NCI-H2029 treated with DMSO at 0.1 percent for 48 hours (cell line): Measurements from ENCODE around the gene NUP88.
A peak's percentile ranks its signal among the peaks of the same experiment; 100 is the strongest.

ENCODE experiments used
- DNase-seq: peaks from one replicate; lab custom pipeline; 2025; lab: John Stamatoyannopoulos, UW

NUP88 gene

DNA sequence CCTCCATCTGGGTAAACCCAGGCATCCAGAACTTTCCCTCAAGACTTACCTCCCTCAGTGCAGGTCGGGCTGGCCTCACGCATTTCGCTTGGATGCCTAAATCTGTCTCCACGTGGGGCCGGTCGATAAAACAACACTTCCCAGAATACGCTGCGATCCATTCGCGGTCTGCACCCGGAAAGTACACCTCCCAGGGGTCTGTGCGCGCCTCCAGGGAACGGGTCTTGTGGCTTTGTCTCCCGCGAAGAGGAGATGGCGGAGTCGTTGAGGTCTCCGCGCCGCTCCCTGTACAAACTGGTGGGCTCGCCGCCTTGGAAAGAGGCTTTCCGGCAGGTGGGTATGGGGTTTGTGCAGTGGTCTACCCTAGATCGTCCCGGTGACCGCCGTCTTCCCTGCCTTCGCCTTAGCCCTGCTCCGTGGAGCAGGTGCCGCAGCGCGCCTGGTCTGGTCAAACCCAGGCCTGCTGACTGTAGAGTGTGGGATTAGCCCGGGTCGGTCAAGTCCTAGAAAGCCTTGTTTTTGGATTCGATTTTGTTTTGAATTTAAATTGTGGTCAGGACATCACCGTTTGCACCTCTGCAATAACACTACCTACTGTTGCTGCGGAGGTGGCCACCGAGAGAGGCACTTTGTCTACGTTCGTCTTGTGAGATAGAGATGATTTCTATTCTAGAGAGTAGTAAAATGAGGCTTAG lies 644 bp upstream of the NUP88 start, which contains the start of gene RPAIN:
TSS of gene RPAIN (plus strand) at position 224 of the 695 bp plus-strand sequence. CDS start at position 253, 29 bp downstream.
- DNase-seq, result peak; percentile 73

DNA sequence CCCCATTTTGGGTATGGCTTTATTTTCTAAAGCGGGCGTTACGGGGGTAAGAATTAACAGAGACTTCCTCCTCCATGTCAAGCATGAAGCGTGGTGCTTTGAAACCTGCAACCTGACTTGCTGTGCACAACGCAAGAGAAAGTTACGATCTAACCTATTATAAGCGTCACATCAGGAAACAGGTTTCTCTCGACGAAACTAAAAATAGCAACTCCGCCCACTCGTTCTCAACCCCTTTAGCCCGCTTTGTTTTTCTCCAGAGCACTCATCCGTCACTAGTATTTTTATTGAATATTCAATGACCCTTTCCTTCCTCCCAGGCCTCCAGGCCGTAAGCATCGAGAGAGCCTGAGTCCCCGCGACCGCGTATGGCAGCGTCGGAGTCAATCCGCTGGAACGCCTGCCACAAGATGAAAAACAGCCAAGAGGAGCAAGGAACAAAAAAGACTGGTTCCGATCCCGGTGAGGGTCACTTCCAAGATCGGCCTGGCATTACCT lies 555 bp downstream of the NUP88 start:
- DNase-seq, result peak; percentile 9

DNA sequence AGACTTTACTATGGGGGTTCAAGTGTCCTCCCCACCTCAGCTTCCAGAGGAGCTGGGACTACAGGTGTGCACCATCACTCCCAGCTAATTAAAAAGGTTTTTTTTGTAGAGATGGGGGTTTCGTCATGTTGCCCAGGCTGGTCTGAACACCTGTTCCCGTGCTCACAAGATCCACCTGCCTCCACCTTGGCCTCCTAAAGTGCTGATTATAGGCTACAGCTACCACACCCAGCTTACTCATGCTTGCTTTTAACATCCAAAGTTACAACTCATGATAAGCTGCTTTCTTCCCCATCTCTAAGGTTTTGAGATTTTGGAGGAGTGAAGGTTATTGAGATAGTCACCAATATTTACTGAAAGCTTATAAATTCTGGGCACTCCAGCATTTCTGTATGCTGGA lies 2.6 kb downstream of the NUP88 start:
- no peak for DNase-seq

DNA sequence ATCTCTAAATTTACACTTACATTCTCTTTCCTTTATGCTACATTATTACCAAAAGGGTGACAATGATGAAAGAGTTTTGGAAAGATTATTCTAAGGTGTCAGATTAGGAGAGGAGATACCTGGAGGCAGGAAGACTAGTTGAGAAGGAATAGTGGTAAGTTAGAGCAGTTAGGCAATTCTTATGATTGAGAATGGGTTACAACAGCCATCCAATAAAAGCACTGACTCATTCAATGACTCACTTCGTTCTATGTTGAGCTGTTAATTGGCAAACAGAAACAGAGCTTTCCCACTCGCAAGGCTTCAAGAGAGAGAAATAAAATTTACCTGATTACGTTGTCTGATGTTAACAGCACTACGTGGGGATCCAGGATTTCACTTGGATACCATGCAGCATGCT lies 5.8 kb downstream of the NUP88 start:
- DNase-seq, result no peak

DNA sequence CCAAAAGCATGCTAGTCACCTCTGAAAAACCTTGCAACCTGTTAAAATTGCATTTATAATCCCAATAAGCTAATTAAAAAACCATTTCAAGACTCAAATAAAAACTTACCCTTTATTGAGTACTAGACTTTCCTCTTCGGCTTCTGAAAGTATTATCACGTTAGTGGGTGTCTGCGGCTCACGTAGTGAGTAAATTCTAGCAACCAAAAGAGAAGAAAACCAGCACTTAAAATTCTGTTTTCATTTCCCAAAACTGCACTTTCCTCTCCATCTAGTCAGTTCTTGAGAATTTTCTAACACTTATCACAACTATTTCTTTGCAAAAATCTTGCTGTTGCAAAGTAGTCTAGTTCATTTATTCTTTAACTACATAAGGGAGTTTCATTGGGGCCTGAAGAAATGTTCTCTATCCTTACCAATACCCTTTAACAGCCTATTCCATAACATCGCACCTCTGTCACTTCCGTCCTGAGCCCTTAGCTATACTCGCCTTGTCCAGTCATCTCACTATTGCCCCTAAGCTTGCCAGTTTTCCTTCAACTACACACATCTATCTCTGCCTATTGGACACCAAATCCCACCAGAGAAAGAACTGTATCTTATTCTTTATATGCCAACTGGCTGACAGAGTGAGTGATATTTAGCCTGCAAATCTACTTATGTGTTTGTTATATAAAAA lies 8.7 kb downstream of the NUP88 start:
- DNase-seq, result no peak

DNA sequence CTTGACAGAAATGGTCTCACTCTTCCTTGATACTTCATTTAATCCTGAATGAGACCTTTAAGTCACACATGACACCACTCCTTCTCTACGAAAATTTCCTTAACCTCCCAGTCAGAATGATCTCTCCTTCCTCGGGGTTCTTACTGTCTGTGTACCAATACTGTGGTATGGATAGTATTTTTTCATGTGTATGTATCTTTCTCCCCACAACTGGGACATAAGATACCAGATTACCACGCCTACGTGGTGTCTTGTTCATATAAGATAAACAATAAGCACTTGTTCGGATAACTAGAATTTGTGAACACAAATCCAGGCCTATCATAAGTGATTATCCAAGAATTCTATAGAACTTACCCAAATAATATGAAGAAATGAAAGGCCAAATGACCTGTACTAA lies 11.3 kb downstream of the NUP88 start:
- no peak for DNase-seq

DNA sequence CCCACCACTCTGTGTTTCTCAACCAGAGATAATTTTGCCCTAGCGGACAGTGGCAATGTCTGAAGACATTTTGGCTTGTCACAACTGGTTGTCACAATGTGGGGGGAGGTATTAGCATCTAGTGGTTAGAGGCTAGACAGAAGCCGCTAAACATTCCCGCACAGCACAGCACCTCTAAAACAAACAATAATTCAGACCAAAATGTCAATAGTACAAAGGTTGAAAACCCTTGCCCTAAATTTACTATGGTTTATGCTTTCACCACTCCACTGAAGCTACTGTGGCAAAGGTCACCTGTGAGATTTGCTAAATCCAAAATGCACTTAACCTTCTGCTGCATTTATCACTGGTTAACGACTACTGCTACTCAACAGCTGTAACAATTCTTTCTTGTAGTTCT lies 14.1 kb downstream of the NUP88 start:
- no peak for DNase-seq

DNA sequence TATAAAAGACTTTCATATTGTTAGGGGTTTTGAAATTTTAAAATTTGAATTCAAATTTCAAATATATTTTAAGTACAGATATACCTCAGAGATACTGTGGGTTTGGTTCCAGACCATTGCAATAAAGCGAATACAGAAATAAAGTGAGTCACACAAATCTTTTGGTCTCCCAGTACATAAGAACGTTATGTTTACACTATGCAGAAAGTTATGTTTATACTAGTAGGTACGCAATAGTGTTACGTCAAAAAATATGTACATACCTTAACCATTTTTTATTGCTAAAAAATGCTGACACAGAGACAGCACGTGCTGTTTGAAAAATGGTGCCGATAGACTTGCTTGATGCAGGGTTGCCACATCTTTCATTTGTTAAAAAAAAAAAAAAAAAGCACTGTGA lies 19.7 kb downstream of the NUP88 start:
- DNase-seq, result no peak

DNA sequence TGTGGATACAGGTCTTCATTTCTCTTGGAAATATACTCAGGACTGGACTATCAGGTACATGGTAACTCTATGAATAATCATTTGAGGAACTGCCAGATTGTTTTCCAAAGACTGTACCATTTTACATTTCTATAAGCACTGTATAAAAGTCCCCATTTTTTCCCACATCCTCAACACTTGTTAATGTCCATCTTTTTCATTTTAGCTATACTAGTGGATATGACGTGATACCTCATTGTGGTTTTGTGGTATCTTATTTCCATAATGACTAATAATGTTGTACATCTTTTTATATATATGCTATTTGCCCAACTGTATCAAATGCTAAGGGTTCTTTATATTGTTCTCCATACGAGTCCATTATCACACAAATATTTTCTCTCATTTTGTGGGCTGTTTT lies 22.9 kb downstream of the NUP88 start:
- DNase-seq, result no peak

DNA sequence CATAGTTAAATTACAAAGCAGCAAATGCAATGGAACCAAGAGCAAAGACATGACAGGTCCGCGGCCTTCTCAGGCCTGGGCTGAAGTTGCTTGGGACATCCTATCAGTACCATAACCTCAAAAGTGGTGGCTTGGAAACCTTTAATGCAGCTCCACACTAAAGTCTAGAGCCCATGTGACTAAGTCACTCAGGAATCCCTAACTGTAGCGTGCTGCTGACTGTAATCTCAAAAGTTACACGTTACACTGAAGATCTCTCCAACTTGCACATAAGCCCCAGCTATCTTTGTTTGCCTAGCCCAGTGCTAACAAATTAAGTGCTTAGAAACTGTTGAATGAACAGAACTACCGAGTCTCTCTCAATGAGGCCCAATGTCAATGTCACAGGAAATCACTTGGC lies 27.8 kb downstream of the NUP88 start:
- no peak for DNase-seq

DNA sequence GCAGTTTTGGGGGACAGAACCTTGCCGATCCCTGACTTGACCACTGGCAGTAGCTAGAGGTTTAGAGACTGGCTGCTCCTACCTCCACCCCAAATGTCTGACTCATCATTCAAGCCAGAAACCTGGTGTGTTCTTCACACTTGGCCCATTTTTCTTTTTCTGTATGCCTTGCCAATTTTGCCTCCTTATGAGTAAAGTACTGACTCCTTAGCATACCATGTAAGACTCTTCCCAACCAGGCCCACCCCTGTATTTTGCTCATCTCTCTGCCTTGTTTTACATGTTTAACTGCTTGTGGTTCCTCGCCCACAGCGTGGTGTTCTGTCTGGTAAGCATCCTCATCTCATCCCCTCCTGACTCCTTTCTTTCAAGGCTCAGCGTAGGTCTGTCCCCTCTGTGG lies 37.9 kb downstream of the NUP88 start:
- DNase-seq, result no peak

DNA sequence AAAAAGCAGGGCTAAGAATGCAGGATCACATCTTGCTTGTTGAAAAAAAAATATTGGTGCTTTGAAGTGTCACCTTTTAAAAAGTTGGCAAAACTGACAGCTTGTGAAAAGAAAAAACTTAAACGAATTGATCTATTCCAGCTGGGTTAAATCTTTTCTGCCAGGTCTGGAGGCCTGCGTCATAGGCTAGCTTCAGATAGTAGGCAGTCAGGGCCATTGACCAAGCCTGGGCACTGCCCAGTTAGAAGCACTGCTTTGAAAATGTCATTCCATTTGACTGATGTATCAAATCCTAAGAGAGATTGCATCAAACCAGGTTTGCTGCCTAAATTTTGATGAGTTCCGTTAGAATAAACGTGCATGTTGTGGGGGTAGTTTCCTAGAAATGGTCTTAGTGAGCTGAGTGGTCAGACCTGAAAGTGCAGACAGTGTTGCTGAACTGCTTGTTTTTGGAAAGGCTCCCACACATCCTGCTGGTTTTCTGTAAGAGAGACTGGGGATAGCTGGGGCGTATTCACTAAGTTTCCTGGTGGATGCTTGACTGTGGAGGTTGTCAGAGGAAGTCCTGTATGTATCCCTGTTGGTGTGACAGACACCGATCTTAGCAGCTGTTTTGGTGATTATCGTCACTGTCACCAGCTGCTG lies 38.8 kb downstream of the NUP88 start:
- DNase-seq, result no peak

DNA sequence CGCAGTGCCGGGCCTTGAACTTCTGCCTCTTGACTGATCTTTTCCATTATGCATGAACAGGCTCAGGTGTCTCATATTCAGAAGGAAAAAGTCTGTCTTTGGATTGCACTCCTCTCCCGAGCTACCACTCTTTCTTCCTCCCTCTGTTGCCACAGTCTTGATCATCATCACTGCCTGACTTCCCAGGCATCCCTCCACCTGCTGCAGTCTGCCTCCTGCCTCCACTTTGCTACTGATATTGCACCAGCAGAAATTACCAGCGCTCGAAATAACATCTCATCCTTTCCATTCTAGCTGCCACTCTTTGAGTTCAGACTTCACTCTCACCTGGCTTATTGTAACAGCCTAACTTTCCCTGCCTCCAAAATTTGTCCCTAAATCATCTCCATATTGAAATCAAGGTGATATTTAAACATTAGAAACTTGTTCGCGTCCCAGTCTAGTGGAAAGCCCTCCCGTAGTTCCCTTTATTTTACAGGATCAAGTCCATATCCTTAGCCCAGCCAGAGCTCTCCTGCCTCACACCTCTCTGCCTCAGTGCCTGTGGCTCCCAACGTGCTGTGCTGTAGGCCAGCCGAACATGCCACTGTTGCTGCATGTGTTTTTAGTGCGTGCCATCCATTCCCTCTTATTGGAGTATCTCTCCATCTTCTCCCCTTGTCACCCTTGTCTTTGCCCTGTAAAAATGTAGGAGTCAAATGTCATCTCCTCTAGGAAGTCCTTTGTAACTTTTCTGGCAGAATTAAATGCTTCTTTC lies 39.9 kb downstream of the NUP88 start:
- no peak for DNase-seq

DNA sequence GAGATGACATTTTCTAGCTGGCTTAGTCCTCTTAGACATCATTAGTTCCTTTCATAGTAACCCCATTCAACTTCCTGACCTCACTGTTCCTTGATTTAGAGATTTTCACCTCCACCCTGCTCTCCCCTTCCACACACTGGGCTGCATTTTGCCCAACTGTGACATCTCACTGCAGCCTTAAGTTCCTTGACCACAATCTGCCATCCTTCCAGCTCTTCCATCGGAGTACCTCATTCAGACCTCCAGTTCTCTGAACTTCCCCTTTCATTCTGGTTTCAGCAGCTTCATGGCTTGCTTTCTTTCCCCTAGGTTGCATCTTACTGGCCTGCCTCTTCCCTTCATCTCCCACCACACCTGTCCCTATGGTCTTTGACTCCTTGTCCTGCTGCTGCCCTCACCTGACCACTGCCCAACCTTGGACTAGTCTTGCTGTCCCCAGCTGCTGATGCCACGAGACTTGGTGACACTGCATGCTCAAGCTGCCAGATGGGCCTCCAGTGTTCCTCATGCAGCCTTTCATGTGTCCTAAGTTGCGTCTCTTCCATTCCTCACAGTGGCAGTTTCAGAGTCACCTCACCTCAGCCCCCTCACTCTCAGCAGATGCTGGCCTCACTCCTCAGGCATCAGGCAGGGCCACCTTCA lies 40.8 kb downstream of the NUP88 start:
- DNase-seq, result no peak

DNA sequence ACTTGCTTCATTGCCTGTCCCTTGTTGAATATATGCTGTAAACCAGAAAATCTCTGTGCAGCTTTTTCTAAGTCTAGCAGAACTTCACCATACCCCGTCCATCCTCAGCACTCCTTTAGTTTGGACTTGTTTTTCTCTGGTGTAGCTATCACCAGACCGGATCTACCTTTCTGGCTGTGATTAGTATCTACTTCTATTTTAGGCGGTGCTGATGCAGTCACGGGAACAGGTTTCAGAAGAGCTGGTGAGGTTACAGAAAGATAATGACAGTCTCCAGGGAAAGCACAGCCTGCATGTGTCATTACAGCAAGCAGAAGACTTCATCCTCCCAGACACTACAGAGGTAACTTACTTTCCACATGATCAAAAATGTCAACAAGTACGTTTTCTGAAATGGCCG lies 46.4 kb downstream of the NUP88 start:
- no peak for DNase-seq

DNA sequence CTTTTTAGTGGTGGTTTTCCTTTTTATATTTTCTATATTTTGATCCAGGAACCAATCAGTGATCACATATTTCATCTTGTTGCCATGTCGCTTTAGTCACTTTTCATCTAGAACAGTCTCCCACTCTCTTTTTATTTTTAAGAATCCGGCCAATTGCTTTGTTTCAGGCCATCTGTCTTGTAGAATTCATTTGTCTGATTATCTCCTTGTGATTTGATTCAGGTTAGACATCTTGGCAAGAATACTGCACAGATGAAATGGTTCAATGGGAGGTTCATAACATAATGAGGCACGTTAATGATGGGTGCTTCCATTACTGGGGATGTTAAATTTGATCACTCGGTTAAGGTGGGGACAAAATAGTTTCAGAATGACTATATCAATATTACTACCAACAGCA lies 49.1 kb downstream of the NUP88 start:
- DNase-seq, result no peak

DNA sequence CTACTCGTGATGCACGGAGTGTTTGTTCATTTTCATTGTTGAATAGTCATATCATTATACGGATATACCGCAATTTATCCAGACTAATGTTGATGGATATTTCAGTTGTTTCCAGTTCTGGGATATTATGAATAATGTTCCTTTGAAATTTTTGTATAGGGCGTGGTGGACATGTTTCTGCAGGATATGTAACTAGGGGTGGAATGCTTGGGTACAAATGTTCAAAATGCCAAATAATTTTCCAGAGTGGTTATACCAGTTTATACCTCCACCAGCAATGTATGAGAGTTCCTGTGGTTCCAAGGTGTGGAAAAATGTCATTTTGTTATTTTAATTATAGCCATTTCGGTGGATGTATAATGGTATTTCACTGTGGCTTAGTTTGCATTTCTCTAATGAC lies 53.6 kb downstream of the NUP88 start:
- no peak for DNase-seq

DNA sequence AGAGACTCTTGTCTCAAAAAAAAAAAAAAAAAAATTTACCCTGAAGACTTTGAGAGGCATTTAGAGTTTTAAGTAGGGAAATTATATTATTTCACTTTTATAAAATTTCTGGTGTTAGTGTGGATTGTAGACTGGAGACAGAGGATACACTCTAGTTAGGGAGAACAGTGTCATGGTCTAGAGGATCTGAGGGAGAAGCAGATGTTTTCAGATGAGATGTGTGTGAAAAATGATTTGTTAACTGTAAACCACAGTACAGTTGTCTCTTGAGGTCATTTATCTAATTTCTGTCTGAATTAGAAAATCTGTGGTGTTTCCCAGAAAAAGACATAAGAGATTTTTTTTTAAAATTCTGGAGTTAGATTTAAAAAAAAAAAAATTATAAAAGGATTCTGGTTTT lies 54.8 kb downstream of the NUP88 start:
- no peak for DNase-seq

DNA sequence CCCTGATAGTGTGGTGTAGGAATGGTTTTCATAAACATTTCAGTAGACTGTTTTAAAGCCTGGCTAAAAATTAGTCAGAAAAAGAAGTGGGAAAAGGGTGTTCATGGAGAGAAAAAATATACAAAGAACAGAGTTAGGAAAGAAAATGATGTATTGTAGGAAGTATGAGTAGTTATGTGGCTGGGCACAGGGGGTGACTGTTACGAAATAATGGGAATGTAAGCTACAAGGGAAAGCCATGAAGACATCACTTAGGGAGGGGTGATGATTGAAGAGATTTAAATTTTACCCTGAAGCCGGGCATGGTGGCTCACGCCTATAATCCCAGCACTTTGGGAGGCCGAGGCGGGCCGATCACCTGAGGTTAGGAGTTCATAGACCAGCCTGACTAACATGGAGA lies 55.3 kb downstream of the NUP88 start:
- DNase-seq, result no peak

DNA sequence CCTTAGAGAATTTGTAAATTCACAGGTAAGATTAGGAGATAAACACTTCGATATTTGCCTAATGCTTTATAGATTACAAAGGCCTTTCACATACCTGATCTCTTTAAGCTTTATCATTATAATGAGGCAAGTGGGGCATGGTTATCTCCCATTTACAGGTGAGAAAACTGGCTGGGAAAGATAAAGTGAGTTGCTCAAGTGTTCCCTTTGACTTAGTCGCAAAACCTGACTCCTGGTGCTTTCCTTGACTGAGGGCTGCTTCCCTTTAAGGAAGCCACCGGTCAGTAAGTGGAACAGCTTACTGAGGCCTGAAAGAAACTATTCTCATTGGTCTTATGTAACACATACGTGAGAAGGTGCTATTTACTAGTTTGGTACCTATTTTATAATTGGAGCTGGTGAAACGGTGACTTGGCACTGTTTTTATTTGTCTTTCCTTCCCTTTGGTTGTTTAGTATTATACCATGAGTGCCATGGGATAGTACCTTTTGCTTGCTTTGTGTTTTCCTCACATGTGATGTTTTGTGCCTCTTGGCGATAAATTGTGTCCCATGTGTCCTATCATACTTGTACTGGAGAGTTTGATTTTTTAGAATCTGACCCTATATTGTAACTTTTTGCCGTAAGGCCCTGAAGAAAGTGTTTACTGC lies 57.2 kb downstream of the NUP88 start:
- no peak for DNase-seq

DNA sequence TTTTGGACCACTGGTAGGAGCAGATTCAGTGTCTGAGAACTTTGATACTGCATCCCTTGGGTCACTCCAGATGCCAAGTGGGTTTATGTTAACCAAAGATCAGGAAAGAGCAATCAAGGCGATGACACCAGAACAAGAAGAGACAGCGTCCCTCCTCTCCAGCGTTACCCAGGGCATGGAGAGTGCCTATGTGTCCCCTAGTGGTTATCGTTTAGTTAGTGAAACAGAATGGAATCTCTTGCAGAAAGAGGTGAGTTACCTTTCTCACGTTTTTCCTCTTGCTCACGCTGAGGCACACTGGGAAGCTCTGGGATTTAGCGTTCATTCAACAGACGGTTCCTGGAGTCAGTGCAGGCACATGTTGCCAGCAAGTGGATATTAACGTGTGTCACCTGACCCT lies 58.0 kb downstream of the NUP88 start:
- no peak for DNase-seq
